RWPE2 (cell line): ENCODE results near the gene LRRC8E.

Experiments
- ATAC-seq: fragments of 200-7000 bp; cut with Tn5 transposase; 3 replicates; pipeline ENCODE4 v1.9.1; 2021; ENCODE audit warnings: low read depth
- DNase-seq: peaks from one replicate; pipeline ENCODE4 v3.0.0-alpha.2; 2020; ENCODE audit warnings: low spot score
- H3K27ac ChIP-seq: fragments of 450-650 bp; 2 replicates; pipeline ENCODE4 v1.5.1; 2017; ENCODE audit warnings: mild to moderate bottlenecking; ENCODE audit not compliant: poor library complexity, severe bottlenecking
- H3K27me3 ChIP-seq: fragments of 250-450 bp; sonication (Bioruptor Pico); 2 replicates; pipeline ENCODE4 v1.5.1; 2021; ENCODE audit warnings: mild to moderate bottlenecking, moderate library complexity; ENCODE audit not compliant: insufficient read depth, poor library complexity, severe bottlenecking
- H3K36me3 ChIP-seq: fragments of 250-450 bp; sonication (Bioruptor Pico); 2 replicates; pipeline ENCODE4 v1.5.1; 2020; ENCODE audit warnings: low read depth, mild to moderate bottlenecking, moderate library complexity
- H3K4me1 ChIP-seq: fragments of 250-450 bp; sonication (Bioruptor Pico); 2 replicates; pipeline ENCODE4 v1.5.1; 2021; ENCODE audit warnings: mild to moderate bottlenecking, moderate library complexity; ENCODE audit not compliant: insufficient read depth, poor library complexity, severe bottlenecking
- H3K4me3 ChIP-seq: fragments of 250-450 bp; sonication (Bioruptor Pico); 2 replicates; pipeline ENCODE4 v1.5.1; 2021; ENCODE audit warnings: mild to moderate bottlenecking, moderate library complexity; ENCODE audit not compliant: severe bottlenecking
- H3K9me3 ChIP-seq: fragments of 250-450 bp; sonication (Bioruptor Pico); 2 replicates; pipeline ENCODE4 v1.5.1; 2021; ENCODE audit warnings: mild to moderate bottlenecking, moderate library complexity; ENCODE audit not compliant: severe bottlenecking
- CTCF ChIP-seq: fragments of 450-650 bp; IDR thresholded peaks from one replicate; pipeline ENCODE4 v1.5.1; 2017; ENCODE audit warnings: mild to moderate bottlenecking, moderate library complexity; ENCODE audit not compliant: poor library complexity, severe bottlenecking

The LRRC8E gene

DNA sequence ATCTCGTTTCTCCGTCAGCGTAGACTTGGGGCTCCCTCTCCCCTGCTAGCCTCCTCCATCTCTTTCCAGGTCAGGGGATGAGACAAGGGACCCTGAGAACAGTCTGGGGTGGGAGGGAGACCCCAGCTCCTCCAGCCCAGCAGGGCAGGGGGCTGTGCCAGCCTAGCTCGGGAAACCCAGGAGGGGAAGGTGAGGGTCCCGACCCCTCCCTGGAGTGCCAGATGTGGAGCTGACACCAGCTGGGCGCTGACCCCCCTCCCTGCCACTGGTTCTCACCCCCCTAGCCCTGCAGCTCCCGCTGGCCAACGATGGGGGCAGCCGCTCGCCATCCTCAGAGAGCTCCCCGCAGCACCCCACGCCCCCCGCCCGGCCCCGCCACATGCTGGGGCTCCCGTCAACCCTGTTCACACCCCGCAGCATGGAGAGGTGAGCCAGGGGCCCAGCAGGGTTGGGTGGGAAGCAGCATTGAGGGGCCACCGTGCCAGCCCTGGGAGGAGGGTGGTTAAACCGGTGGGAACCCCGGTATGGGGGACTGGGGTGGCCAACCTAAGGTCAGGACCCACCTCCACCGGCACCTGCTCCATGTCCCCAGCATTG, 21.3 kb downstream of the LRRC8E start:
- H3K36me3 ChIP-seq: peaks cover 33% of the 10 kb centered on the region
- H3K9me3 ChIP-seq: no peaks in the 10 kb centered on the region
- DNase-seq (no peak), ATAC-seq (no peak)
- no peak overlapping the region for H3K4me3 ChIP-seq
- TF ChIP-seq CTCF: no peak
- no peak overlapping the region for H3K27ac ChIP-seq
- H3K4me1 ChIP-seq: peaks cover 5% of the 10 kb centered on the region
- H3K27me3 ChIP-seq: no peaks in the 10 kb centered on the region

DNA sequence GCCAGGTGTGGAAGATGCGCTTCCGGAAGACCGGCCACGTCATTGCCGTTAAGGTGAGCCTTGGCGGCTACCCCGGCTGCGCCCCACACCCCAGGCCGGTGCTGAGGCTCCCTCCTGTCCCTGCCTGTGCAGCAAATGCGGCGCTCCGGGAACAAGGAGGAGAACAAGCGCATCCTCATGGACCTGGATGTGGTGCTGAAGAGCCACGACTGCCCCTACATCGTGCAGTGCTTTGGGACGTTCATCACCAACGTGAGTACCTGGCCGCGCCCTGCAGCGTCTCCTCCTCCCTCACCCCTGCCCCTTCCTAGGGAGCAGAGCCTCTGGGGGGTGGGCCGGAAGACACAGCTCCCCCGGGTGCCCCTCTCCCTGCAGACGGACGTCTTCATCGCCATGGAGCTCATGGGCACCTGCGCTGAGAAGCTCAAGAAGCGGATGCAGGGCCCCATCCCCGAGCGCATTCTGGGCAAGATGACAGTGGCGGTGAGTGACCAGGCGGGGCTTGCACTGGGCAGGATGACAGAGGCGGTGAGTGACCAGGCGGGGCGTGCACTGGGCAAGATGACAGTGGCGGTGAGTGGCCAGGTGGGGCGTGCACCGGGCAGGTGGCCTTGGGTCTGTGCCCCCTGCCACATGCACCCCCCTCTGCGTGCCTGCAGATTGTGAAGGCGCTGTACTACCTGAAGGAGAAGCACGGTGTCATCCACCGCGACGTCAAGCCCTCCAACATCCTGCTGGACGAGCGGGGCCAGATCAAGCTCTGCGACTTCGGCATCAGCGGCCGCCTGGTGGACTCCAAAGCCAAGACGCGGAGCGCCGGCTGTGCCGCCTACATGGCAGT, 22.2 kb downstream of the LRRC8E start:
- Histone ChIP-seq H3K4me1 (no peaks in the 10 kb centered on the region), H3K4me3 (no peak overlapping the region), H3K9me3 (no peaks in the 10 kb centered on the region), H3K36me3 (peaks cover 27% of the 10 kb centered on the region), H3K27me3 (peaks cover 2% of the 10 kb centered on the region), H3K27ac (no peak overlapping the region)
- no peak for TF ChIP-seq CTCF
- DNase-seq (no peak), ATAC-seq (no peak)

DNA sequence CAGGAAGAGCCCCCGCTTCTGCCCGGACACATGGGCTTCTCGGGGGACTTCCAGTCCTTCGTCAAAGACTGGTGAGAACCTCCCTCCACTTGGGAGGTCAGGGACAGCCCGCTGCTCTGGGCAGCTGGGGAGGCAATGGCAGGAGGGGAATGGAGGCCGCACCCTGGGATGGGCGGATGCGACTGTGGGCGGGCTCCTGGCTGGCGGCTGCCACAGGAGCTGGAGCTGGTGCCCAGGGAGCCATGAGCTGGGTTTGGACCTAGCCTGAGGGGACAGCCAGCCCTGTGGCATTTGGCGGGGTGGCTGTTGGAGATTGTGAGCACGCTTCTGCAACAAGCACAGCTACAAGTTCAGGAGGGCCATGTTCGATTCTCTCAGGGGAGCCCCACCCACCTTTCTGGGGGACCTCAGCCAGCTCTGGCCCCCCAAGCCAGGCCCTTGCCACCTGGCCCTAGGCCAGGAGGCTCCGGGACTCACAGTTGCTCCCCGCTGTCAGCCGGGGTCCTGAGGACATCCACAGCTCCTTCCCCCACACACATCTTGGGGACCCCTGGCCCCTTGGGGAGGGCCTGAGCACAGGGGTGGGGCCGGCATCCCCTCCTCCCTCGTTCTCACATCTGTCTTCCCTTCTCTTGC, 23.3 kb downstream of the LRRC8E start:
- ATAC-seq (no peak), DNase-seq (no peak)
- Histone ChIP-seq H3K4me1 (no peaks in the 10 kb centered on the region), H3K27me3 (peaks cover 7% of the 10 kb centered on the region), H3K4me3 (no peak overlapping the region), H3K27ac (no peak overlapping the region), H3K9me3 (no peaks in the 10 kb centered on the region), H3K36me3 (peaks cover 16% of the 10 kb centered on the region)
- TF ChIP-seq CTCF: no peak

- Histone ChIP-seq H3K4me3 (no peak overlapping the region), H3K27ac (no peak overlapping the region), H3K27me3 (peaks cover 7% of the 10 kb centered on the region), H3K4me1 (no peaks in the 10 kb centered on the region), H3K36me3 (peaks cover 16% of the 10 kb centered on the region), H3K9me3 (no peaks in the 10 kb centered on the region)
- DNase-seq (no peak), ATAC-seq (no peak)
- TF ChIP-seq CTCF: no peak
Measured at GRCh38 chr19:7912144-7912696, 23.9 kb downstream of the LRRC8E start.
